ENCODE measurements around the gene EMILIN2. TPM values are rescaled to one million over a fixed set of nuclear protein-coding genes. Genes with fewer than 3 reads are reported as not detected.

EMILIN2 gene
- total RNA-seq, 1 experiment from 2014 or later: 8.0 TPM

DNA sequence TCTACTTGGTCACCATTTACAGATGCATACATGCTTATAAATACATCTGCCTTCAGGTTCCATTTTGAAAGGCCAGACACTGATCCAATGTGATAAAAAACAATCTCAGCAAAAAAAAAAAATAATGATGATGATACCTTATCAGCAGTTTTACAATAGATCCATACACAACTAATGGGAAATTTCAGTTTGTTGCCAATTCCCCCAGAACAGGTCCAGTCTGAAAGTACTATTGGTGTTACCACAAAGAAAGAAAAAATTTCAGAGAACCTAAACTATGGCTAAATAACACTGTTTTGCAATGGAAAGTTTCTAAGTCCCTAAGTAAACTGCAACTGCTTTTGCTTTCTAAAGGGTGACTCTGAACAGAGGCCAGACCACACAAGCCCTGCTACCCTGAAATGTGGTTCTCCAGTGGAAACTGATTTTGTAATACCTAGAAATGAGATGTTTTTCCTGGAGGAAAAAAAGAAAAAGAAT lies 112.1 kb downstream of the EMILIN2 start:
- DNase-seq: no peak
- no peak overlapping the region for H3K4me3 Mint-ChIP-seq (ENCODE audit: low read depth, unreplicated experiment)
- TF ChIP-seq, protein P1, sequence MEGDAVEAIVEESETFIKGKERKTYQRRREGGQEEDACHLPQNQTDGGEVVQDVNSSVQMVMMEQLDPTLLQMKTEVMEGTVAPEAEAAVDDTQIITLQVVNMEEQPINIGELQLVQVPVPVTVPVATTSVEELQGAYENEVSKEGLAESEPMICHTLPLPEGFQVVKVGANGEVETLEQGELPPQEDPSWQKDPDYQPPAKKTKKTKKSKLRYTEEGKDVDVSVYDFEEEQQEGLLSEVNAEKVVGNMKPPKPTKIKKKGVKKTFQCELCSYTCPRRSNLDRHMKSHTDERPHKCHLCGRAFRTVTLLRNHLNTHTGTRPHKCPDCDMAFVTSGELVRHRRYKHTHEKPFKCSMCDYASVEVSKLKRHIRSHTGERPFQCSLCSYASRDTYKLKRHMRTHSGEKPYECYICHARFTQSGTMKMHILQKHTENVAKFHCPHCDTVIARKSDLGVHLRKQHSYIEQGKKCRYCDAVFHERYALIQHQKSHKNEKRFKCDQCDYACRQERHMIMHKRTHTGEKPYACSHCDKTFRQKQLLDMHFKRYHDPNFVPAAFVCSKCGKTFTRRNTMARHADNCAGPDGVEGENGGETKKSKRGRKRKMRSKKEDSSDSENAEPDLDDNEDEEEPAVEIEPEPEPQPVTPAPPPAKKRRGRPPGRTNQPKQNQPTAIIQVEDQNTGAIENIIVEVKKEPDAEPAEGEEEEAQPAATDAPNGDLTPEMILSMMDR (IDR thresholded peaks at IDR 0.05; ENCODE audit: unreplicated experiment): no peak
- H3K4me1 Mint-ChIP-seq (ENCODE audit: low read depth, unreplicated experiment): no peaks in the 10 kb centered on the region
- H3K27ac Mint-ChIP-seq (ENCODE audit: unreplicated experiment): no peak overlapping the region
- CTCF ChIA-PET: no interaction called here
- H3K36me3 Mint-ChIP-seq (ENCODE audit: insufficient read depth, unreplicated experiment): peaks cover 5% of the 10 kb centered on the region
- no TSS peak for BruUV-seq (replicated peaks)
- H3K9me3 Mint-ChIP-seq (ENCODE audit: low read depth, unreplicated experiment): no peaks in the 10 kb centered on the region
- no peaks in the 10 kb centered on the region for H3K27me3 Mint-ChIP-seq (ENCODE audit: unreplicated experiment)
- intact Hi-C loops (cut with micrococcal nuclease; ENCODE audit: unreplicated experiment): no loop called here

DNA sequence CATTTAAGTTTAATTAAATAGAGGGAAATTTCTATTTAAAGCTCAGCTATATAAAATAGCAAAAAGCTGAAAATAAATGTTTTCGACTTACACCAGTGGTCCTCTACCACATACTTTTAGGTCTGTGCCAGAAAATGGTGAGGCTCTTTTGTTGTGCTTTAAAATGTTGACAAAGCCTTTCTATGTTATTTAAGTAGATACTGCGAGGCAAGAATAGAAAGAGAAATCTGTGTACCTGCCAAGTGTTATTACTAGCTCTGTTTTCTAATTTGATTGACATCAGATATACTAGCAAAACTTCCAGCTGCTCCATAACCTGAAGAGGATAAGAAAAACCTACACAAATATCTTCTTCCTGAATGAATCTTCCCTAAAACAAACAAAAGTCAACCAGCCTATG lies 112.5 kb downstream of the EMILIN2 start:
- TF ChIP-seq, protein P1 (IDR thresholded peaks at IDR 0.05; ENCODE audit: unreplicated experiment): no peak
- DNase-seq: no peak
- no TSS peak for BruUV-seq (replicated peaks)
- Mint-ChIP-seq H3K27me3 (ENCODE audit: unreplicated experiment) (no peaks in the 10 kb centered on the region), H3K9me3 (ENCODE audit: low read depth, unreplicated experiment) (no peaks in the 10 kb centered on the region), H3K36me3 (ENCODE audit: insufficient read depth, unreplicated experiment) (peaks cover 5% of the 10 kb centered on the region), H3K4me3 (ENCODE audit: low read depth, unreplicated experiment) (no peak overlapping the region), H3K4me1 (ENCODE audit: low read depth, unreplicated experiment) (no peaks in the 10 kb centered on the region), H3K27ac (ENCODE audit: unreplicated experiment) (no peak overlapping the region)
- CTCF ChIA-PET: interaction anchor here (0.9 kb wide), 1 partner anchor 280 kb away, joined by 3 read pairs; no protein-coding TSS in a partner anchor
- intact Hi-C loops (cut with micrococcal nuclease; ENCODE audit: unreplicated experiment): no loop called here

DNA sequence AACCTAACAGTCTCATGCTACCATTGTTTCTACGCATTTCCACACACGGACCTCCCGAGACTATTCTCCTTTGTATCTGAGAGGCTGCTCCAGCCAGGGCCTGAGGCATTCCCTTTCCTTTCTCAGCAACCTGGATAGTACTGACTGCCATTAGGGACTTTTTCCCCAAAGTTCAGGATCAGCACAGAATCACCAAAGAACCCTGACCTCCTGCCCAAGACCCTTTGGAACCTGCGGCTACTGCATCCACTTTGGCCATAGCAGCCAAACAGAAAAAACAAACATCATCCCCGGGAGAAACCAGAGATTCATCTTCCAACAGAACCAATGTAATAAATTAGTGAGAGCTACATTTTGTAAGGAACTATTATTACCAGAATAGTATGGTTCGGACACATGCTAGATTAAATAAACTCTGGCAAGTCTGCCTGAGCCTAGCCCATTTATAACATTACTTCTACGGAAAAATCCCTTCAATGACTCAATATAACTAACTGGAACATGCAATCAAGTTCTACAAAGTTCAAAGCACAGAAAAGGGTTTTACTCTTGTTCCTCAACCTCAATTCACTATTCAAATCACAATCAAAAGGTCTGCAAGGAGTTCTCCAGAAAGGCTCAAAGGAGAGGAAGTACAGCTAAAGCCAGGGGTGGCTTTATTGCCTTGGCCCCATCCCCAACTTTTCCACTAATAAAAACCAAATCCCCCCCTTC lies 114.3 kb downstream of the EMILIN2 start:
- CTCF ChIA-PET: no interaction called here
- Mint-ChIP-seq H3K27ac (ENCODE audit: unreplicated experiment) (no peak overlapping the region), H3K9me3 (ENCODE audit: low read depth, unreplicated experiment) (no peaks in the 10 kb centered on the region), H3K4me1 (ENCODE audit: low read depth, unreplicated experiment) (no peaks in the 10 kb centered on the region), H3K27me3 (ENCODE audit: unreplicated experiment) (no peaks in the 10 kb centered on the region), H3K36me3 (ENCODE audit: insufficient read depth, unreplicated experiment) (no peaks in the 10 kb centered on the region), H3K4me3 (ENCODE audit: low read depth, unreplicated experiment) (no peak overlapping the region)
- TF ChIP-seq, protein P1 (IDR thresholded peaks at IDR 0.05; ENCODE audit: unreplicated experiment): no peak
- intact Hi-C loops (cut with micrococcal nuclease; ENCODE audit: unreplicated experiment): no loop called here
- no peak for DNase-seq
- no TSS peak for BruUV-seq (replicated peaks)

DNA sequence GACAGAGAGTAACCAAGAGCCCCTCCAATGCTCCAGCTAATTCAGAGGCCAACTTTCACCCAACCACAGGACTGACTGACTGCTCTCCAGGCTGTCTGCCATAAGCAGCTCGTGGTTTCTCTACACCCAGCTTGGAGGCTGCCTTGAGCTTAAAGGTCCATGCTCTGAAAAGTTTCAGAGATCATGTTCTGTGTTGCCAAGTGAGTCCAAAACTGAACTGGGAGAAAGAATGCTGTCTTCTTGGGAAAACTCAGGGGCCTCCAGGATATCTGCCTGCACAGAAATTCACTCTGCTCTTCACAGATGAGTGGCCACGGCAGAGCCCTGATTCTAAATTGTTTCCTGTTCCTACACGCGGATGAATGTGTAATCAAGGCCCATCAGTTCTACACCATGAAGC lies 115.0 kb downstream of the EMILIN2 start:
- no peak for DNase-seq
- no peak overlapping the region for H3K27ac Mint-ChIP-seq (ENCODE audit: unreplicated experiment)
- intact Hi-C loops (cut with micrococcal nuclease; ENCODE audit: unreplicated experiment): no loop called here
- CTCF ChIA-PET: no interaction called here
- no peaks in the 10 kb centered on the region for H3K4me1 Mint-ChIP-seq (ENCODE audit: low read depth, unreplicated experiment)
- no peak overlapping the region for H3K4me3 Mint-ChIP-seq (ENCODE audit: low read depth, unreplicated experiment)
- H3K9me3 Mint-ChIP-seq (ENCODE audit: low read depth, unreplicated experiment): no peaks in the 10 kb centered on the region
- BruUV-seq (replicated peaks): no TSS peak
- H3K27me3 Mint-ChIP-seq (ENCODE audit: unreplicated experiment): no peaks in the 10 kb centered on the region
- TF ChIP-seq, protein P1 (IDR thresholded peaks at IDR 0.05; ENCODE audit: unreplicated experiment): no peak
- no peaks in the 10 kb centered on the region for H3K36me3 Mint-ChIP-seq (ENCODE audit: insufficient read depth, unreplicated experiment)
